WTC11 (cell line): ENCODE results near the gene EML4. TPM values are rescaled to one million over a fixed set of nuclear protein-coding genes. Genes with fewer than 3 reads are reported as not detected.

Experiments
- ATAC-seq: fragments of 200-7000 bp; cut with Tn5 transposase; 2 replicates; pipeline ENCODE4 v1.10.0; 2021; ENCODE audit warnings: mild to moderate bottlenecking, moderate library complexity
- CTCF ChIA-PET: fragments of 300-600 bp; sonication (Branson Sonifier 250); formaldehyde crosslinking; loops from one replicate; lab custom pipeline; 2021; ENCODE audit warnings: antibody characterized with exemption; lab: Charles Lee
- POLR2A ChIA-PET: fragments of 350-600 bp; sonication (Branson Sonifier 250); formaldehyde crosslinking; loops from one replicate; lab custom pipeline; 2021; ENCODE audit warnings: antibody characterized with exemption; lab: Charles Lee
- DNase-seq: peaks from one replicate; pipeline ENCODE4 v3.0.0; 2021; ENCODE audit warnings: low spot score
- H3K27ac Mint-ChIP-seq: 2 replicates; pipeline ENCODE4 v1.8.0; 2021; ENCODE audit warnings: mixed read lengths
- H3K27me3 Mint-ChIP-seq: 2 replicates; pipeline ENCODE4 v1.8.0; 2021; ENCODE audit warnings: low read depth, mild to moderate bottlenecking, moderate library complexity, mixed read lengths
- H3K36me3 Mint-ChIP-seq: 2 replicates; pipeline ENCODE4 v1.8.0; 2021; ENCODE audit warnings: mixed read lengths
- H3K4me1 Mint-ChIP-seq: 2 replicates; pipeline ENCODE4 v1.8.0; 2022; ENCODE audit warnings: mixed read lengths
- H3K4me3 Mint-ChIP-seq: 2 replicates; pipeline ENCODE4 v1.8.0; 2021; ENCODE audit warnings: mild to moderate bottlenecking, moderate library complexity, mixed read lengths
- H3K9me3 Mint-ChIP-seq: 2 replicates; pipeline ENCODE4 v1.8.0; 2021; ENCODE audit warnings: mixed read lengths
- ATF1 ChIP-seq: sonication (generic); formaldehyde crosslinking; IDR thresholded peaks from 2 replicates; pipeline ENCODE4 v1.8.1; 2023; ENCODE audit warnings: mild to moderate bottlenecking, moderate library complexity, missing genetic modification reagents
- CREM ChIP-seq: sonication (generic); formaldehyde crosslinking; IDR thresholded peaks from 2 replicates; pipeline ENCODE4 v1.8.1; 2022; ENCODE audit warnings: mild to moderate bottlenecking, missing genetic modification reagents, moderate library complexity
- ESRRA ChIP-seq: sonication (generic); formaldehyde crosslinking; IDR thresholded peaks from 2 replicates; pipeline ENCODE4 v1.8.1; 2022; ENCODE audit warnings: mild to moderate bottlenecking, missing genetic modification reagents, borderline replicate concordance
- MXD4 ChIP-seq: fragments of 250-450 bp; sonication (Bioruptor Pico); IDR thresholded peaks from 2 replicates; pipeline ENCODE4 v1.8.0; 2021; ENCODE audit warnings: mild to moderate bottlenecking, moderate library complexity, borderline replicate concordance
- MYBL2 ChIP-seq: sonication (generic); formaldehyde crosslinking; IDR thresholded peaks from 2 replicates; pipeline ENCODE4 v1.8.1; 2023; ENCODE audit warnings: mild to moderate bottlenecking, moderate library complexity, missing genetic modification reagents
- NFATC4 ChIP-seq: fragments of 250-450 bp; sonication (Bioruptor Pico); IDR thresholded peaks from 2 replicates; pipeline ENCODE4 v1.9.0; 2021; ENCODE audit warnings: mild to moderate bottlenecking
- NFYB ChIP-seq: sonication (generic); formaldehyde crosslinking; conservative IDR thresholded peaks from 2 replicates; pipeline ENCODE4 v1.8.0; 2022; ENCODE audit warnings: low read depth, missing genetic modification reagents
- NR2C2 ChIP-seq: sonication (generic); formaldehyde crosslinking; IDR thresholded peaks from 2 replicates; pipeline ENCODE4 v1.8.0; 2022; ENCODE audit warnings: mild to moderate bottlenecking, missing genetic modification reagents
- NR3C1 ChIP-seq: sonication (generic); formaldehyde crosslinking; conservative IDR thresholded peaks from 2 replicates; pipeline ENCODE4 v1.8.1; 2023; ENCODE audit warnings: low read depth, mild to moderate bottlenecking, missing genetic modification reagents
- PRRX2 ChIP-seq: fragments of 250-450 bp; sonication (Bioruptor Pico); IDR thresholded peaks from 2 replicates; pipeline ENCODE4 v1.8.0; 2021; ENCODE audit warnings: mild to moderate bottlenecking
- SMAD4 ChIP-seq: sonication (generic); formaldehyde crosslinking; IDR thresholded peaks from 2 replicates; pipeline ENCODE4 v1.8.0; 2022; ENCODE audit warnings: mild to moderate bottlenecking, missing genetic modification reagents
- ZNF138 ChIP-seq: sonication (generic); formaldehyde crosslinking; conservative IDR thresholded peaks from 2 replicates; pipeline ENCODE4 v1.8.1; 2022; ENCODE audit warnings: mild to moderate bottlenecking, moderate library complexity, missing genetic modification reagents
- ZNF263 ChIP-seq: sonication (generic); formaldehyde crosslinking; IDR thresholded peaks from 2 replicates; pipeline ENCODE4 v1.8.1; 2022; ENCODE audit warnings: low read depth, mild to moderate bottlenecking, moderate library complexity, missing genetic modification reagents
- ZNF317 ChIP-seq: sonication (generic); formaldehyde crosslinking; IDR thresholded peaks from 2 replicates; pipeline ENCODE4 v1.8.1; 2023; ENCODE audit warnings: low read depth, mild to moderate bottlenecking, moderate library complexity, missing genetic modification reagents, borderline replicate concordance
- total RNA-seq: library from RNA; stranded (reverse); gene quantifications from 3 replicates; pipeline ENCODE4 v1.2.3, GENCODE V29; 2021
- TF ChIP-seq, protein P1 (sequence below): sonication (generic); formaldehyde crosslinking; IDR thresholded peaks from 2 replicates; pipeline ENCODE4 v1.8.0; 2022; ENCODE audit warnings: mild to moderate bottlenecking, missing genetic modification reagents
- TF ChIP-seq, protein P2 (sequence below): sonication (generic); formaldehyde crosslinking; IDR thresholded peaks from 2 replicates; pipeline ENCODE4 v1.8.0; 2022; ENCODE audit warnings: mild to moderate bottlenecking, missing genetic modification reagents
- TF ChIP-seq, protein P3 (sequence below): sonication (generic); formaldehyde crosslinking; IDR thresholded peaks from 2 replicates; pipeline ENCODE4 v1.8.1; 2023; ENCODE audit warnings: mild to moderate bottlenecking, moderate library complexity, missing genetic modification reagents
- TF ChIP-seq, protein P4 (sequence below): sonication (generic); formaldehyde crosslinking; IDR thresholded peaks from 2 replicates; pipeline ENCODE4 v1.8.1; 2022; ENCODE audit warnings: mild to moderate bottlenecking, moderate library complexity, missing genetic modification reagents
- TF ChIP-seq, protein P5 (sequence below): sonication (generic); formaldehyde crosslinking; conservative IDR thresholded peaks from 2 replicates; pipeline ENCODE4 v1.8.1; 2022; ENCODE audit warnings: mild to moderate bottlenecking, missing genetic modification reagents
- TF ChIP-seq, protein P6 (sequence below): sonication (generic); formaldehyde crosslinking; conservative IDR thresholded peaks from 2 replicates; pipeline ENCODE4 v1.8.1; 2023; ENCODE audit warnings: mild to moderate bottlenecking, low read depth, missing genetic modification reagents, moderate library complexity

EML4 gene
- total RNA-seq, 1 experiment from 2014 or later: 89.9 TPM

DNA sequence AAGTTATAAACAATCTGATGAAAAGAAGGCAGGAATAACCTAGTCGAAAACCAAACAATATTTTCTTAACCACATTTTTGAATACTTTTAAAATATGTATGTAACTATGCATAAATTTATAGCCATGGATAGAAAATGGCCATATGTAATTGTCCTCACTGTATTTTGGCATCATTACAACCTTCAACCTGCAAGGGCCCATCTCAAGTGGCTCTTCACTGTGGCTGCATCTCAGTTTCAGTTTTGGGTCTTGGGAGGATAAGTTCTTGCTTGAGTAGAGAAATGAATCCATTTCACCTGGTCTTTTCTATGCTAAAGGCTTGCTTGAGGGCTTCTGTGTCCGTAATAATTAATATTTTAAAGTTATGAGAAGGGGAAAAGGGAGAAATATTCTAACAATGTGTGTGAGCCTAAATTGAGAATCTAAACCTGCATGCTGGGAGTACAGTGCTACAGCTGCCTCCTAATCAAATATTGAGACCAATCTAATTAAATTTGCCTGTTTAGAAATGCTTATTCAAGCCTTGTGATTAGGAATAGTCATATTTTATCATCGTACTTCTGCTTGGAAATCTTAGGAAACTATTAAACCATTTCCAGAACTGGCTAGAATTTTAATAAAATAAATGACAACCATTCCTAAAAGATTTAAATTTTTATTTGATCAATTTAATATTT, 92.5 kb downstream of the EML4 start:
- Mint-ChIP-seq H3K4me3 (no peak overlapping the region), H3K9me3 (no peaks in the 10 kb centered on the region), H3K4me1 (peaks cover 3% of the 10 kb centered on the region; the same call in 1 of the 2 replicates), H3K27me3 (no peaks in the 10 kb centered on the region), H3K27ac (no peak overlapping the region), H3K36me3 (peaks cover 9% of the 10 kb centered on the region; the same call in 1 of the 2 replicates)
- DNase-seq (no peak), ATAC-seq (no peak)
- CTCF ChIA-PET: no interaction called here
- TF ChIP-seq, protein P1, sequence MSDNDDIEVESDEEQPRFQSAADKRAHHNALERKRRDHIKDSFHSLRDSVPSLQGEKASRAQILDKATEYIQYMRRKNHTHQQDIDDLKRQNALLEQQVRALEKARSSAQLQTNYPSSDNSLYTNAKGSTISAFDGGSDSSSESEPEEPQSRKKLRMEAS (CRISPR knock-in tag): no peak
- TF ChIP-seq ZNF263 (CRISPR knock-in tag) (no peak), SMAD4 (CRISPR knock-in tag) (no peak), ESRRA (CRISPR knock-in tag) (no peak), PRRX2 (CRISPR knock-in tag) (no peak), NFYB (CRISPR knock-in tag) (no peak), NR2C2 (CRISPR knock-in tag) (no peak), ZNF138 (CRISPR knock-in tag) (no peak), MXD4 (CRISPR knock-in tag) (no peak), CREM (CRISPR knock-in tag) (no peak), NR3C1 (CRISPR knock-in tag) (no peak), MYBL2 (CRISPR knock-in tag) (no peak), ZNF317 (CRISPR knock-in tag) (no peak), ATF1 (CRISPR knock-in tag) (no peak), NFATC4 (CRISPR knock-in tag) (no peak)
- TF ChIP-seq, protein P2, sequence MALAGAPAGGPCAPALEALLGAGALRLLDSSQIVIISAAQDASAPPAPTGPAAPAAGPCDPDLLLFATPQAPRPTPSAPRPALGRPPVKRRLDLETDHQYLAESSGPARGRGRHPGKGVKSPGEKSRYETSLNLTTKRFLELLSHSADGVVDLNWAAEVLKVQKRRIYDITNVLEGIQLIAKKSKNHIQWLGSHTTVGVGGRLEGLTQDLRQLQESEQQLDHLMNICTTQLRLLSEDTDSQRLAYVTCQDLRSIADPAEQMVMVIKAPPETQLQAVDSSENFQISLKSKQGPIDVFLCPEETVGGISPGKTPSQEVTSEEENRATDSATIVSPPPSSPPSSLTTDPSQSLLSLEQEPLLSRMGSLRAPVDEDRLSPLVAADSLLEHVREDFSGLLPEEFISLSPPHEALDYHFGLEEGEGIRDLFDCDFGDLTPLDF (CRISPR knock-in tag): no peak
- TF ChIP-seq, protein P3, sequence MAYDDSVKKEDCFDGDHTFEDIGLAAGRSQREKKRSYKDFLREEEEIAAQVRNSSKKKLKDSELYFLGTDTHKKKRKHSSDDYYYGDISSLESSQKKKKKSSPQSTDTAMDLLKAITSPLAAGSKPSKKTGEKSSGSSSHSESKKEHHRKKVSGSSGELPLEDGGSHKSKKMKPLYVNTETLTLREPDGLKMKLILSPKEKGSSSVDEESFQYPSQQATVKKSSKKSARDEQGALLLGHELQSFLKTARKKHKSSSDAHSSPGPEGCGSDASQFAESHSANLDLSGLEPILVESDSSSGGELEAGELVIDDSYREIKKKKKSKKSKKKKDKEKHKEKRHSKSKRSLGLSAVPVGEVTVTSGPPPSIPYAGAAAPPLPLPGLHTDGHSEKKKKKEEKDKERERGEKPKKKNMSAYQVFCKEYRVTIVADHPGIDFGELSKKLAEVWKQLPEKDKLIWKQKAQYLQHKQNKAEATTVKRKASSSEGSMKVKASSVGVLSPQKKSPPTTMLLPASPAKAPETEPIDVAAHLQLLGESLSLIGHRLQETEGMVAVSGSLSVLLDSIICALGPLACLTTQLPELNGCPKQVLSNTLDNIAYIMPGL: no peak
- TF ChIP-seq, protein P4, sequence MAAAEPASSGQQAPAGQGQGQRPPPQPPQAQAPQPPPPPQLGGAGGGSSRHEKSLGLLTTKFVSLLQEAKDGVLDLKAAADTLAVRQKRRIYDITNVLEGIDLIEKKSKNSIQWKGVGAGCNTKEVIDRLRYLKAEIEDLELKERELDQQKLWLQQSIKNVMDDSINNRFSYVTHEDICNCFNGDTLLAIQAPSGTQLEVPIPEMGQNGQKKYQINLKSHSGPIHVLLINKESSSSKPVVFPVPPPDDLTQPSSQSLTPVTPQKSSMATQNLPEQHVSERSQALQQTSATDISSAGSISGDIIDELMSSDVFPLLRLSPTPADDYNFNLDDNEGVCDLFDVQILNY (CRISPR knock-in tag): no peak
- TF ChIP-seq, protein P5, sequence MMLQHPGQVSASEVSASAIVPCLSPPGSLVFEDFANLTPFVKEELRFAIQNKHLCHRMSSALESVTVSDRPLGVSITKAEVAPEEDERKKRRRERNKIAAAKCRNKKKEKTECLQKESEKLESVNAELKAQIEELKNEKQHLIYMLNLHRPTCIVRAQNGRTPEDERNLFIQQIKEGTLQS (CRISPR knock-in tag): no peak
- TF ChIP-seq, protein P6, sequence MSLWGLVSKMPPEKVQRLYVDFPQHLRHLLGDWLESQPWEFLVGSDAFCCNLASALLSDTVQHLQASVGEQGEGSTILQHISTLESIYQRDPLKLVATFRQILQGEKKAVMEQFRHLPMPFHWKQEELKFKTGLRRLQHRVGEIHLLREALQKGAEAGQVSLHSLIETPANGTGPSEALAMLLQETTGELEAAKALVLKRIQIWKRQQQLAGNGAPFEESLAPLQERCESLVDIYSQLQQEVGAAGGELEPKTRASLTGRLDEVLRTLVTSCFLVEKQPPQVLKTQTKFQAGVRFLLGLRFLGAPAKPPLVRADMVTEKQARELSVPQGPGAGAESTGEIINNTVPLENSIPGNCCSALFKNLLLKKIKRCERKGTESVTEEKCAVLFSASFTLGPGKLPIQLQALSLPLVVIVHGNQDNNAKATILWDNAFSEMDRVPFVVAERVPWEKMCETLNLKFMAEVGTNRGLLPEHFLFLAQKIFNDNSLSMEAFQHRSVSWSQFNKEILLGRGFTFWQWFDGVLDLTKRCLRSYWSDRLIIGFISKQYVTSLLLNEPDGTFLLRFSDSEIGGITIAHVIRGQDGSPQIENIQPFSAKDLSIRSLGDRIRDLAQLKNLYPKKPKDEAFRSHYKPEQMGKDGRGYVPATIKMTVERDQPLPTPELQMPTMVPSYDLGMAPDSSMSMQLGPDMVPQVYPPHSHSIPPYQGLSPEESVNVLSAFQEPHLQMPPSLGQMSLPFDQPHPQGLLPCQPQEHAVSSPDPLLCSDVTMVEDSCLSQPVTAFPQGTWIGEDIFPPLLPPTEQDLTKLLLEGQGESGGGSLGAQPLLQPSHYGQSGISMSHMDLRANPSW (CRISPR knock-in tag): no peak
- POLR2A ChIA-PET: no interaction called here
